ENCODE data around the gene RNF126. TPM values are rescaled to one million over a fixed set of nuclear protein-coding genes. Genes with fewer than 3 reads are reported as not detected.

RNF126 gene
- total and polyA plus RNA-seq, 8 donors: 11.9 to 33.7 (median 17.4) TPM

- 85 to 86% methylated on average over 43 of the region's 43 CpGs for WGBS, 2 donors
- no peak for FAIRE-seq
These were observed 6.1 kb downstream of the RNF126 start for GRCh38 chr19:656751-657559.

GRCh38 chr19:655691-656090 is 7.3 kb downstream of the RNF126 start:
- no peak for ATAC-seq
- no peak for FAIRE-seq
- no peak for TF ChIP-seq CTCF (IDR thresholded peaks at IDR 0.05)
- Histone ChIP-seq H3K4me1 (peaks cover 0 to 11% (median 0%) of the 10 kb centered on the region in 3 donors), H3K27ac (no peak overlapping the region), H3K36me3 (peaks cover 0 to 24% (median 7%) of the 10 kb centered on the region in 3 donors), H3K4me3 (no peak overlapping the region), H3K9me3 (no peaks in the 10 kb centered on the region), H3K27me3 (no peaks in the 10 kb centered on the region)
- peak in 2 of 6 donors; percentile 32 to 54 for DNase-seq
- intact Hi-C loops (cut with DNase I): no loop called here
- WGBS, 2 donors: 81 to 84% methylated on average over 17 of the region's 17 CpGs

More at GRCh38 chr19:656751-657559, 6.1 kb downstream of the RNF126 start:
- Histone ChIP-seq H3K27me3 (no peaks in the 10 kb centered on the region), H3K4me3 (no peak overlapping the region), H3K4me1 (peaks cover 0 to 18% (median 8%) of the 10 kb centered on the region in 3 donors), H3K27ac (no peak overlapping the region), H3K9me3 (no peaks in the 10 kb centered on the region), H3K36me3 (peaks cover 0 to 13% (median 0%) of the 10 kb centered on the region in 3 donors)
- intact Hi-C loops (cut with DNase I): no loop called here
- peak in 2 of 6 donors; percentile 38 to 69 for DNase-seq
- TF ChIP-seq CTCF (IDR thresholded peaks at IDR 0.05): no peak
- no peak for ATAC-seq

GRCh38 chr19:653425-653824 is 9.6 kb downstream of the RNF126 start:
- Histone ChIP-seq H3K27ac (no peak overlapping the region), H3K4me1 (no peaks in the 10 kb centered on the region), H3K36me3 (peaks cover 0 to 35% (median 17%) of the 10 kb centered on the region in 3 donors), H3K4me3 (no peak overlapping the region), H3K27me3 (no peaks in the 10 kb centered on the region), H3K9me3 (no peaks in the 10 kb centered on the region)
- peak in 1 of 6 donors; percentile 61 for DNase-seq
- ATAC-seq: no peak
- intact Hi-C loops (cut with DNase I): no loop called here
- FAIRE-seq: no peak
- no peak for TF ChIP-seq CTCF (IDR thresholded peaks at IDR 0.05)
- WGBS, 2 donors: 86 to 89% methylated on average over 17 of the region's 17 CpGs

GRCh38 chr19:652467-653389 is 10.3 kb downstream of the RNF126 start:
- Histone ChIP-seq H3K4me1 (no peaks in the 10 kb centered on the region), H3K27me3 (no peaks in the 10 kb centered on the region), H3K27ac (no peak overlapping the region), H3K36me3 (peaks cover 0 to 42% (median 20%) of the 10 kb centered on the region in 3 donors), H3K9me3 (no peaks in the 10 kb centered on the region), H3K4me3 (no peak overlapping the region)
- TF ChIP-seq CTCF (IDR thresholded peaks at IDR 0.05): no peak
- DNase-seq: peak in 1 of 6 donors; percentile 77
- no peak for ATAC-seq
- intact Hi-C loops (cut with DNase I): no loop called here
- FAIRE-seq: no peak
- 93 to 94% methylated on average over 48 to 54 of the region's 54 CpGs for WGBS, 2 donors
